HEK293 (cell line): ENCODE results near the gene AGRN.

Experiments used
- CTCF ChIA-PET: fragments of 350-600 bp; formaldehyde crosslinking; extraction: SDS; loops from one replicate; lab custom pipeline; 2021; ENCODE audit warnings: antibody characterized with exemption; lab: Yijun Ruan, JAX
- POLR2A ChIA-PET: fragments of 300-600 bp; formaldehyde crosslinking; extraction: SDS; loops from one replicate; lab custom pipeline; 2020; ENCODE audit warnings: antibody characterized with exemption, inconsistent platforms; lab: Yijun Ruan, JAX
- H3K27ac ChIP-seq: fragments of 200-500 bp; sonication (Bioruptor generic); 2 replicates; pipeline ENCODE4 v1.5.1; 2014; ENCODE audit warnings: low read depth, low read length, control low read depth, inconsistent platforms; ENCODE audit errors: extremely low read depth
- H3K36me3 ChIP-seq, 2 experiments: fragments of 200-500 bp in 1 of 2; sonication (Bioruptor generic) in 1 of 2; 1 replicate in 1 of 2; 2 replicates in 1 of 2; pipeline ENCODE4 v1.5.1; 2014 to 2017; ENCODE audit warnings: inconsistent platforms in 2 of 2, low read length in 2 of 2; ENCODE audit not compliant: control insufficient read depth in 2 of 2, insufficient read depth in 1 of 2
- H3K4me1 ChIP-seq: fragments of 200-500 bp; sonication (Bioruptor generic); 2 replicates; pipeline ENCODE4 v1.5.1; 2014; ENCODE audit warnings: mild to moderate bottlenecking, low read length, inconsistent platforms; ENCODE audit not compliant: control insufficient read depth, insufficient read depth
- H3K4me3 ChIP-seq: 2 replicates; pipeline ENCODE4 v1.5.1; 2011; ENCODE audit warnings: low read depth, mild to moderate bottlenecking, control low read depth, low read length, moderate library complexity
- H3K9me3 ChIP-seq: fragments of 200-500 bp; sonication (Bioruptor generic); 2 replicates; pipeline ENCODE4 v1.5.1; 2014; ENCODE audit warnings: low read depth, low read length, inconsistent platforms; ENCODE audit not compliant: control insufficient read depth, insufficient read depth
- GLI2 ChIP-seq: fragments of 450-650 bp; formaldehyde crosslinking; IDR thresholded peaks from 2 replicates; pipeline ENCODE4; 2017; ENCODE audit warnings: missing biosample characterization, missing genetic modification characterization, low read depth, borderline replicate concordance
- PRDM1 ChIP-seq: fragments of 450-650 bp; formaldehyde crosslinking; IDR thresholded peaks from 2 replicates; pipeline ENCODE4; 2016; ENCODE audit warnings: missing biosample characterization, missing genetic modification characterization
- SETDB1 ChIP-seq: IDR thresholded peaks from one replicate; pipeline ENCODE4 v1.6.1; 2017; ENCODE audit warnings: mild to moderate bottlenecking, low read length, moderate library complexity, mixed read lengths; ENCODE audit not compliant: insufficient read length
- SP2 ChIP-seq: fragments of 450-650 bp; formaldehyde crosslinking; IDR thresholded peaks from 2 replicates; pipeline ENCODE4 v1.5.1; 2016; ENCODE audit warnings: missing biosample characterization, missing genetic modification characterization
- TCF7L2 ChIP-seq: IDR thresholded peaks from 2 replicates; pipeline ENCODE4 v1.6.1; 2011; ENCODE audit warnings: low read depth, mild to moderate bottlenecking, inconsistent platforms, low read length, moderate library complexity, borderline replicate concordance
- TRIM28 ChIP-seq: IDR thresholded peaks from 2 replicates; pipeline ENCODE4 v1.6.1; 2011; ENCODE audit warnings: low read length, control low read depth, borderline replicate concordance
- ZNF146 ChIP-seq: fragments of 450-650 bp; formaldehyde crosslinking; IDR thresholded peaks from 2 replicates; pipeline ENCODE4 v1.5.1; 2016; ENCODE audit warnings: missing biosample characterization, missing genetic modification characterization
- ZNF223 ChIP-seq: fragments of 450-650 bp; formaldehyde crosslinking; IDR thresholded peaks from 2 replicates; pipeline ENCODE4 v1.5.1; 2016; ENCODE audit warnings: missing biosample characterization, missing genetic modification characterization
- ZNF324 ChIP-seq: fragments of 450-650 bp; formaldehyde crosslinking; IDR thresholded peaks from 2 replicates; pipeline ENCODE4 v1.5.1; 2016; ENCODE audit warnings: missing biosample characterization, missing genetic modification characterization
- ZNF335 ChIP-seq: fragments of 450-650 bp; formaldehyde crosslinking; conservative IDR thresholded peaks from 2 replicates; pipeline ENCODE4 v1.5.1; 2016; ENCODE audit warnings: missing biosample characterization, missing genetic modification characterization
- ZNF768 ChIP-seq: fragments of 450-650 bp; formaldehyde crosslinking; IDR thresholded peaks from 2 replicates; pipeline ENCODE4 v1.5.1; 2018; ENCODE audit warnings: missing biosample characterization, mild to moderate bottlenecking, missing genetic modification characterization
- TF ChIP-seq, protein P1 (sequence below): fragments of 450-650 bp; formaldehyde crosslinking; IDR thresholded peaks from 2 replicates; pipeline ENCODE4 v1.5.1; 2017; ENCODE audit warnings: missing biosample characterization, missing genetic modification characterization
- TF ChIP-seq, protein P2 (sequence below): fragments of 450-650 bp; formaldehyde crosslinking; IDR thresholded peaks from 2 replicates; pipeline ENCODE4 v1.5.1; 2017; ENCODE audit warnings: missing biosample characterization, missing genetic modification characterization
- TF ChIP-seq, protein P3 (sequence below): fragments of 450-650 bp; formaldehyde crosslinking; optimal IDR thresholded peaks from 2 replicates; pipeline ENCODE3; 2016; ENCODE audit warnings: missing biosample characterization, mild to moderate bottlenecking, missing genetic modification characterization
- TF ChIP-seq, protein P4 (sequence below): fragments of 450-650 bp; formaldehyde crosslinking; IDR thresholded peaks from 2 replicates; pipeline ENCODE4 v1.5.0; 2017; ENCODE audit warnings: missing biosample characterization, missing genetic modification characterization, borderline replicate concordance
- TF ChIP-seq, protein P5 (sequence below): fragments of 450-650 bp; formaldehyde crosslinking; IDR thresholded peaks from 2 replicates; pipeline ENCODE4; 2016; ENCODE audit warnings: missing biosample characterization, missing genetic modification characterization
- TF ChIP-seq, protein P6 (sequence below): fragments of 450-650 bp; formaldehyde crosslinking; IDR thresholded peaks from 2 replicates; pipeline ENCODE4 v1.5.1; 2016; ENCODE audit warnings: missing biosample characterization, missing genetic modification characterization
- TF ChIP-seq, protein P7 (sequence below): fragments of 450-650 bp; formaldehyde crosslinking; IDR thresholded peaks from 2 replicates; pipeline ENCODE4 v1.5.1; 2016; ENCODE audit warnings: missing biosample characterization, missing genetic modification characterization

The AGRN gene

DNA sequence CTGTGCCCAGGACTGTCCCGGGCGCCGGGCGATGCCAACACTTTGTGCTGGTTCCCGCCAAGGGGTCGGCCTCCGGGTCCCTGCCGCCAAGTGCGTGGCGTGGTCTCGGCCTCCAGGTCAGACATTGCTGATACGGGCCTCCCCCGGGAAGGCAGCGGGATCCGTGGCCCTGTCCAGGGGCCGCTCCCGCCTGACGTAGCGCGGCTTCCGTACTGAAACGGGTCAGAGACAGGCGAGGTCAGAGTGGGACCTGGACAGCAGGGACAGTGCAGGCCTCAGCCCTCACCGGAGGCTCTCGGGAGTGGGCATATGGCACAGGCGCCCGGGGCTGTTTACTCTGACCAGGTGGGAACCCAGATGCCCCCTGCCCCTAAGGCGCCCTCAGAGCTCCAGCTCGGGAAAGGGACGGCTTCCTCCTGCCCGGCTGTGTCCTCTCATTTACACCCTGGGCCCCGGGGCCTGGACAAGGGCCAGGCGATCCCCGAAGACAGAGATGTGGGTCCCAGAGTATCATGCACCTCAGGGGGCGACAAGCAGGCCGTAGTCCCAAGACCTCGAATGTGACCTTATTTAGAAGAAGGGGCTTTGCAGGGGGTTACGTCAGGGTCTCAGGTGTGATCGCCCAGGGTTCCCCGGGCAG, 63.0 kb downstream of the AGRN start:
- ChIA-PET CTCF (interaction anchor here (0.6 kb wide), 1 partner anchor 55 kb away, joined by 3 read pairs; no protein-coding TSS in a partner anchor), POLR2A (no interaction called here)
- TF ChIP-seq TCF7L2, result no peak
- no peak for TF ChIP-seq ZNF223 (tag by site-specific recombination)
- TF ChIP-seq, protein P1, sequence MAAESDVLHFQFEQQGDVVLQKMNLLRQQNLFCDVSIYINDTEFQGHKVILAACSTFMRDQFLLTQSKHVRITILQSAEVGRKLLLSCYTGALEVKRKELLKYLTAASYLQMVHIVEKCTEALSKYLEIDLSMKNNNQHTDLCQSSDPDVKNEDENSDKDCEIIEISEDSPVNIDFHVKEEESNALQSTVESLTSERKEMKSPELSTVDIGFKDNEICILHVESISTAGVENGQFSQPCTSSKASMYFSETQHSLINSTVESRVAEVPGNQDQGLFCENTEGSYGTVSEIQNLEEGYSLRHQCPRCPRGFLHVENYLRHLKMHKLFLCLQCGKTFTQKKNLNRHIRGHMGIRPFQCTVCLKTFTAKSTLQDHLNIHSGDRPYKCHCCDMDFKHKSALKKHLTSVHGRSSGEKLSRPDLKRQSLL (tag by site-specific recombination), result no peak
- no peak overlapping the region for H3K4me3 ChIP-seq
- peaks cover 0 to 5% of the 10 kb centered on the region in 2 experiments; a peak in 1 of 3 replicates for H3K36me3 ChIP-seq
- H3K27ac ChIP-seq, result no peak overlapping the region
- H3K9me3 ChIP-seq, result no peaks in the 10 kb centered on the region
- peaks cover 3% of the 10 kb centered on the region; the same call in 1 of the 2 replicates for H3K4me1 ChIP-seq

DNA sequence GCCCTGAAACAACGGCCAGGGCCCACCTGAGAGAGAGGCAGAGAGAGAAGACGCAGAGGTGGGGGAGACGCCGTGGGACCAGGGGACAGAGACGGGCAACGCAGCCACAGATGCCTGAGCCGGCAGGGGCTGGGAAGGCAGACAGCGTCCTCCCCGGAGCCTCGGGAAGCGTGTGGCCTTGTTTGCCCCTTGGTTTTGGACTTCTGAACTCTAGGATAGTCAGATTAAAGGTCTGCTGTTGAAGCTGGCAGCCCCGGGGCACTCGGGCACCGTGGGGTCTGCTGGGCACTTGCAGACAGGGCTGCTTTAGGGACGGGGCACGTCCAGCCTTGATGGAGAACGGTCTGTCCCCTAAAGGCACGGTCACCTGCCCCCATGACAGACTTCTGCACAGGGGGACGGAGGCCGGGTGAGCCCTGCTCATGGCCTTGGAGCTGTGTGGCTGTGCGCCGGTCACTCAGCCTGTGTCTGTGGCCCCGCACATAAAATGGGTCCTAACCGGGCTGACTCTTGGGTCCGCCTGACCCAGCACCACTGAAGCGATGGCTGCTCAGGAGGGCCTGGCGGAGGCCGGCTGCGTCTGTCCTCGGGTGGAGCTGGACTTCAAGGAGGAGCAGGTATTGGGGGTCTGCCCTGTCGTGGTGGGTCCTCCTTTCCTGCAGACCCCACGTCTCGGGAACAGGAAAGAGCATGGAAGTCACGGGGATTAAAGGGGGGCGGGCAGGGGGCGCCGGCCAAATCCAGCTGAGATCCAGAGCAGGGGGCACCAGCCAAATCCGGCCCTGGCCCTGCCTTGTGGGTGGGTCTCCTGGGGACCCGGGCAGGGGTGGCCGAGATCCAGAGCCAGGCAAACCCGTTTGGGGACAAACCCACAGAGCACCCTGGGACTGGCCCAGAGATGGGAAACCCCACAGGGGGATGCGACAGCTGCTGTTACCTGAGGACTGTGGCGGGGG, 63.8 kb downstream of the AGRN start:
- Histone ChIP-seq H3K27ac (no peak overlapping the region), H3K9me3 (no peaks in the 10 kb centered on the region), H3K36me3 (peaks cover 0 to 5% of the 10 kb centered on the region in 2 experiments; a peak in 1 of 3 replicates), H3K4me1 (peaks cover 3% of the 10 kb centered on the region; the same call in 1 of the 2 replicates)
- CTCF ChIA-PET, result interaction anchor here (0.6 kb wide), 2 partner anchors 11 to 56 kb away, joined by 3 read pairs; no protein-coding TSS in a partner anchor
- TF ChIP-seq, protein P2, sequence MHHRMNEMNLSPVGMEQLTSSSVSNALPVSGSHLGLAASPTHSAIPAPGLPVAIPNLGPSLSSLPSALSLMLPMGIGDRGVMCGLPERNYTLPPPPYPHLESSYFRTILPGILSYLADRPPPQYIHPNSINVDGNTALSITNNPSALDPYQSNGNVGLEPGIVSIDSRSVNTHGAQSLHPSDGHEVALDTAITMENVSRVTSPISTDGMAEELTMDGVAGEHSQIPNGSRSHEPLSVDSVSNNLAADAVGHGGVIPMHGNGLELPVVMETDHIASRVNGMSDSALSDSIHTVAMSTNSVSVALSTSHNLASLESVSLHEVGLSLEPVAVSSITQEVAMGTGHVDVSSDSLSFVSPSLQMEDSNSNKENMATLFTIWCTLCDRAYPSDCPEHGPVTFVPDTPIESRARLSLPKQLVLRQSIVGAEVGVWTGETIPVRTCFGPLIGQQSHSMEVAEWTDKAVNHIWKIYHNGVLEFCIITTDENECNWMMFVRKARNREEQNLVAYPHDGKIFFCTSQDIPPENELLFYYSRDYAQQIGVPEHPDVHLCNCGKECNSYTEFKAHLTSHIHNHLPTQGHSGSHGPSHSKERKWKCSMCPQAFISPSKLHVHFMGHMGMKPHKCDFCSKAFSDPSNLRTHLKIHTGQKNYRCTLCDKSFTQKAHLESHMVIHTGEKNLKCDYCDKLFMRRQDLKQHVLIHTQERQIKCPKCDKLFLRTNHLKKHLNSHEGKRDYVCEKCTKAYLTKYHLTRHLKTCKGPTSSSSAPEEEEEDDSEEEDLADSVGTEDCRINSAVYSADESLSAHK, result no peak
- TF ChIP-seq ZNF335, result no peak
- TF ChIP-seq, protein P3, sequence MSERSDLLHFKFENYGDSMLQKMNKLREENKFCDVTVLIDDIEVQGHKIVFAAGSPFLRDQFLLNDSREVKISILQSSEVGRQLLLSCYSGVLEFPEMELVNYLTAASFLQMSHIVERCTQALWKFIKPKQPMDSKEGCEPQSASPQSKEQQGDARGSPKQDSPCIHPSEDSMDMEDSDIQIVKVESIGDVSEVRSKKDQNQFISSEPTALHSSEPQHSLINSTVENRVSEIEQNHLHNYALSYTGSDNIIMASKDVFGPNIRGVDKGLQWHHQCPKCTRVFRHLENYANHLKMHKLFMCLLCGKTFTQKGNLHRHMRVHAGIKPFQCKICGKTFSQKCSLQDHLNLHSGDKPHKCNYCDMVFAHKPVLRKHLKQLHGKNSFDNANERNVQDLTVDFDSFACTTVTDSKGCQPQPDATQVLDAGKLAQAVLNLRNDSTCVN (tag by site-specific recombination), result no peak
- no peak for TF ChIP-seq ZNF768 (tag by site-specific recombination)
- no peak for TF ChIP-seq SETDB1
- no peak for TF ChIP-seq ZNF324 (tag by site-specific recombination)
- TF ChIP-seq, protein P4, sequence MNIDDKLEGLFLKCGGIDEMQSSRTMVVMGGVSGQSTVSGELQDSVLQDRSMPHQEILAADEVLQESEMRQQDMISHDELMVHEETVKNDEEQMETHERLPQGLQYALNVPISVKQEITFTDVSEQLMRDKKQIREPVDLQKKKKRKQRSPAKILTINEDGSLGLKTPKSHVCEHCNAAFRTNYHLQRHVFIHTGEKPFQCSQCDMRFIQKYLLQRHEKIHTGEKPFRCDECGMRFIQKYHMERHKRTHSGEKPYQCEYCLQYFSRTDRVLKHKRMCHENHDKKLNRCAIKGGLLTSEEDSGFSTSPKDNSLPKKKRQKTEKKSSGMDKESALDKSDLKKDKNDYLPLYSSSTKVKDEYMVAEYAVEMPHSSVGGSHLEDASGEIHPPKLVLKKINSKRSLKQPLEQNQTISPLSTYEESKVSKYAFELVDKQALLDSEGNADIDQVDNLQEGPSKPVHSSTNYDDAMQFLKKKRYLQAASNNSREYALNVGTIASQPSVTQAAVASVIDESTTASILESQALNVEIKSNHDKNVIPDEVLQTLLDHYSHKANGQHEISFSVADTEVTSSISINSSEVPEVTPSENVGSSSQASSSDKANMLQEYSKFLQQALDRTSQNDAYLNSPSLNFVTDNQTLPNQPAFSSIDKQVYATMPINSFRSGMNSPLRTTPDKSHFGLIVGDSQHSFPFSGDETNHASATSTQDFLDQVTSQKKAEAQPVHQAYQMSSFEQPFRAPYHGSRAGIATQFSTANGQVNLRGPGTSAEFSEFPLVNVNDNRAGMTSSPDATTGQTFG (tag by site-specific recombination), result no peak
- TF ChIP-seq TRIM28, result no peak
- TF ChIP-seq, protein P5, sequence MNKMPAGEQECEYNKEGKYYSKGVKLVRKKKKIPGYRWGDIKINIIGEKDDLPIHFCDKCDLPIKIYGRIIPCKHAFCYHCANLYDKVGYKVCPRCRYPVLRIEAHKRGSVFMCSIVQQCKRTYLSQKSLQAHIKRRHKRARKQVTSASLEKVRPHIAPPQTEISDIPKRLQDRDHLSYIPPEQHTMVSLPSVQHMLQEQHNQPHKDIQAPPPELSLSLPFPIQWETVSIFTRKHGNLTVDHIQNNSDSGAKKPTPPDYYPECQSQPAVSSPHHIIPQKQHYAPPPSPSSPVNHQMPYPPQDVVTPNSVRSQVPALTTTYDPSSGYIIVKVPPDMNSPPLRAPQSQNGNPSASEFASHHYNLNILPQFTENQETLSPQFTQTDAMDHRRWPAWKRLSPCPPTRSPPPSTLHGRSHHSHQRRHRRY (tag by site-specific recombination), result no peak
- TF ChIP-seq, protein P6, sequence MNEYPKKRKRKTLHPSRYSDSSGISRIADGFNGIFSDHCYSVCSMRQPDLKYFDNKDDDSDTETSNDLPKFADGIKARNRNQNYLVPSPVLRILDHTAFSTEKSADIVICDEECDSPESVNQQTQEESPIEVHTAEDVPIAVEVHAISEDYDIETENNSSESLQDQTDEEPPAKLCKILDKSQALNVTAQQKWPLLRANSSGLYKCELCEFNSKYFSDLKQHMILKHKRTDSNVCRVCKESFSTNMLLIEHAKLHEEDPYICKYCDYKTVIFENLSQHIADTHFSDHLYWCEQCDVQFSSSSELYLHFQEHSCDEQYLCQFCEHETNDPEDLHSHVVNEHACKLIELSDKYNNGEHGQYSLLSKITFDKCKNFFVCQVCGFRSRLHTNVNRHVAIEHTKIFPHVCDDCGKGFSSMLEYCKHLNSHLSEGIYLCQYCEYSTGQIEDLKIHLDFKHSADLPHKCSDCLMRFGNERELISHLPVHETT (tag by site-specific recombination), result no peak
- TF ChIP-seq, protein P7, sequence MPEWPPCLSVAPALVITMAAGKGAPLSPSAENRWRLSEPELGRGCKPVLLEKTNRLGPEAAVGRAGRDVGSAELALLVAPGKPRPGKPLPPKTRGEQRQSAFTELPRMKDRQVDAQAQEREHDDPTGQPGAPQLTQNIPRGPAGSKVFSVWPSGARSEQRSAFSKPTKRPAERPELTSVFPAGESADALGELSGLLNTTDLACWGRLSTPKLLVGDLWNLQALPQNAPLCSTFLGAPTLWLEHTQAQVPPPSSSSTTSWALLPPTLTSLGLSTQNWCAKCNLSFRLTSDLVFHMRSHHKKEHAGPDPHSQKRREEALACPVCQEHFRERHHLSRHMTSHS (tag by site-specific recombination), result no peak
- no peak for TF ChIP-seq ZNF146 (tag by site-specific recombination)
- TF ChIP-seq PRDM1 (tag by site-specific recombination), result no peak
- TF ChIP-seq SP2 (tag by site-specific recombination), result no peak; the same call in 1 of the 2 replicates
- TF ChIP-seq GLI2 (tag by site-specific recombination), result no peak
- TF ChIP-seq, all 188 proteins: peak for 0
- POLR2A ChIA-PET, result no interaction called here
- H3K4me3 ChIP-seq, result no peak overlapping the region
